HG02610 (cell line): Measurements from ENCODE around the gene FBXL17.
"Not testable (repeated sequence)": the region's sequence is repeated elsewhere in the genome, so short reads cannot be mapped to it uniquely, and the experiment has no call there.

ENCODE experiments used
- ATAC-seq: cut with Tn5 transposase; IDR thresholded peaks from one replicate; pipeline ENCODE4 v1.9.1; 2021; ENCODE audit warnings: mild to moderate bottlenecking, moderate library complexity; ENCODE audit not compliant: unreplicated experiment

The FBXL17 gene

GRCh38 chr5:108168915-108169314, 213.0 kb downstream of the FBXL17 start:
- ATAC-seq: no peak

- no peak for ATAC-seq
Observed at GRCh38 chr5:108167174-108167573, 214.7 kb downstream of the FBXL17 start.

GRCh38 chr5:108164574-108164973, 217.3 kb downstream of the FBXL17 start:
- no peak for ATAC-seq

GRCh38 chr5:108152854-108153253, 229.0 kb downstream of the FBXL17 start:
- ATAC-seq: not testable (repeated sequence)

GRCh38 chr5:108149369-108149768, 232.5 kb downstream of the FBXL17 start:
- no peak for ATAC-seq

GRCh38 chr5:108148715-108149139, 233.2 kb downstream of the FBXL17 start:
- peak; percentile 61 for ATAC-seq

GRCh38 chr5:108146222-108146621, 235.7 kb downstream of the FBXL17 start:
- ATAC-seq: no peak

- no peak for ATAC-seq
Observed at GRCh38 chr5:108145351-108145750, 236.5 kb downstream of the FBXL17 start.

GRCh38 chr5:108144332-108144731, 237.6 kb downstream of the FBXL17 start:
- ATAC-seq: no peak

- ATAC-seq: no peak
Observed at GRCh38 chr5:108143581-108143980, 238.3 kb downstream of the FBXL17 start.

GRCh38 chr5:108141676-108142075, 240.2 kb downstream of the FBXL17 start:
- peak; percentile 90 for ATAC-seq

- ATAC-seq: no peak
Observed at GRCh38 chr5:108136493-108136892, 245.4 kb downstream of the FBXL17 start.

- no peak for ATAC-seq
Observed at GRCh38 chr5:108129129-108129528, 252.8 kb downstream of the FBXL17 start.

- ATAC-seq: no peak
Observed at GRCh38 chr5:108125771-108126511, 256.0 kb downstream of the FBXL17 start.

- no peak for ATAC-seq
Observed at GRCh38 chr5:108124596-108124995, 257.3 kb downstream of the FBXL17 start.

- no peak for ATAC-seq
Observed at GRCh38 chr5:108122702-108123101, 259.2 kb downstream of the FBXL17 start.

- ATAC-seq: no peak
Observed at GRCh38 chr5:108118813-108119514, 262.9 kb downstream of the FBXL17 start.

GRCh38 chr5:108115673-108116072, 266.2 kb downstream of the FBXL17 start:
- ATAC-seq: no peak

- no peak for ATAC-seq
Observed at GRCh38 chr5:108113950-108114349, 267.9 kb downstream of the FBXL17 start.

GRCh38 chr5:108111736-108112135, 270.2 kb downstream of the FBXL17 start:
- no peak for ATAC-seq

- ATAC-seq: no peak
Observed at GRCh38 chr5:108109059-108109458, 272.8 kb downstream of the FBXL17 start.

- no peak for ATAC-seq
Observed at GRCh38 chr5:108104448-108104847, 277.4 kb downstream of the FBXL17 start.
